ENCODE data around the gene ZNF134. TPM values are rescaled to one million over a fixed set of nuclear protein-coding genes. Genes with fewer than 3 reads are reported as not detected.

ZNF134 gene
- total and polyA plus RNA-seq, 2 experiments from 2014 or later, result 14.6 to 79.6 TPM

GRCh38 chr19:57641715-57642234 lies 27.7 kb downstream of the ZNF134 start:
- H3K9me2 ChIP-seq (ENCODE audit: insufficient read depth), result peaks cover 4% of the 10 kb centered on the region; the same call in 1 of the 2 replicates
- peaks cover 3% of the 10 kb centered on the region; the same call in 1 of the 2 replicates for H3K79me2 ChIP-seq (replicated peaks; ENCODE audit: insufficient read depth)
- ATAC-seq, result no peak
- 0 out of 2 replicates have a peak, but pooled peaks cover 5% of the 10 kb centered on the region for H4K20me1 ChIP-seq (replicated peaks; ENCODE audit: insufficient read depth)
- Mint-ChIP-seq H3K4me3 (no peak overlapping the region), H3K36me3 (ENCODE audit: low read depth) (peaks cover 65% of the 10 kb centered on the region), H3K9me3 (peaks cover 15% of the 10 kb centered on the region), H3K27me3 (ENCODE audit: insufficient read depth, low read depth, poor library complexity) (no peaks in the 10 kb centered on the region), H3K27ac (no peak overlapping the region), H3K4me1 (no peaks in the 10 kb centered on the region)
- TF ChIP-seq JUNB (IDR thresholded peaks at IDR 0.05; ENCODE audit: unreplicated experiment) (no peak), CTCF (conservative IDR thresholded peaks at IDR 0.05; ENCODE audit: low read depth in 2 of 2) (no peak), POLR2AphosphoS5 (IDR thresholded peaks at IDR 0.05; ENCODE audit: low read depth) (no peak), REST (IDR thresholded peaks at IDR 0.05; ENCODE audit: unreplicated experiment) (no peak), ZNF462 (CRISPR knock-in tag; IDR thresholded peaks at IDR 0.05) (no peak), ZNF114 (CRISPR knock-in tag; IDR thresholded peaks at IDR 0.05) (no peak), CREB1 (CRISPR knock-in tag; IDR thresholded peaks at IDR 0.05; ENCODE audit: low read depth) (no peak), ETS1 (IDR thresholded peaks at IDR 0.05) (no peak), NANOG (IDR thresholded peaks at IDR 0.05; ENCODE audit: borderline replicate concordance) (no peak), ZNF331 (CRISPR knock-in tag; IDR thresholded peaks at IDR 0.05; ENCODE audit: low read depth) (no peak), EZH2phosphoT487 (IDR thresholded peaks at IDR 0.05; ENCODE audit: unreplicated experiment) (no peak), EZH2 (IDR thresholded peaks at IDR 0.05; ENCODE audit: low read depth, unreplicated experiment) (no peak), STAT1 (IDR thresholded peaks at IDR 0.05; ENCODE audit: unreplicated experiment) (no peak)
- H3K4me1 ChIP-seq (ENCODE audit: insufficient read depth), result no peaks in the 10 kb centered on the region
- no peak for DNase-seq (ENCODE audit: low spot score)
- no peaks in the 10 kb centered on the region for H3K27me3 ChIP-seq (ENCODE audit: insufficient read depth)
- H3K36me3 ChIP-seq (ENCODE audit: insufficient read depth), result peaks cover 42% of the 10 kb centered on the region
- H3F3A ChIP-seq (replicated peaks; ENCODE audit: low read depth), result no peaks in the 10 kb centered on the region
- H3K4me2 ChIP-seq, result no peak overlapping the region
- H2AFZ ChIP-seq, result no peak overlapping the region
- H3K27ac ChIP-seq (ENCODE audit: low read depth), result no peak overlapping the region
- H3K4me3 ChIP-seq, result no peak overlapping the region
